ENCODE measurements around the gene NGEF.

NGEF gene

GRCh38 chr2:232873292-232873908 is 139.7 kb downstream of the NGEF start:
- Mint-ChIP-seq H3K9me3 (no peaks in the 10 kb centered on the region), H3K27me3 (ENCODE audit: low read depth) (peaks cover 32% of the 10 kb centered on the region), H3K4me3 (no peak overlapping the region), H3K36me3 (ENCODE audit: low read depth) (no peaks in the 10 kb centered on the region), H3K27ac (no peak overlapping the region), H3K4me1 (no peaks in the 10 kb centered on the region)
- no peak for TF ChIP-seq CTCF (IDR thresholded peaks at IDR 0.05; ENCODE audit: unreplicated experiment in 3 of 3)

DNA sequence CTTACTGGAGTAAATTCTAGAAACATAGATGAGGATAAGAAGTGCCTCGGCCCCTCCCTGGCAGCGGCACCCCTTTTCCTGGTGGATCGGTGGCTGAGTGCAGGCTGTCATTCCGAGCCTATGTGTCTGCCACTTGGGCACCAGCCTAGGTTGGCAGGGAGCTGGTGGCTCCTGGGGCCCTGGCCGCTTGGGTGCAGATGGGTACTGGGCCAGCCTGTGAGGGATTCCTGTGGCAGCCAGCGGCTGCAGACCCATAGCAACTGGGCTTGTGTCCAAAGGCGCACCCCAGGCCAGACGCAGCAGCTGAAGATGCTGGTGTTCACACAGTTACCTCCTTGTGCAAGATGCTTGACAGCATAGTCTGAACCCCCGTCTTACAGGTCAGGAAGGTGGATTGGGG is 140.2 kb downstream of the NGEF start:
- no peak for TF ChIP-seq CTCF (IDR thresholded peaks at IDR 0.05; ENCODE audit: unreplicated experiment in 3 of 3)
- peaks cover 27% of the 10 kb centered on the region for H3K27me3 Mint-ChIP-seq (ENCODE audit: low read depth)
- no peak overlapping the region for H3K4me3 Mint-ChIP-seq
- H3K36me3 Mint-ChIP-seq (ENCODE audit: low read depth), result no peaks in the 10 kb centered on the region
- H3K9me3 Mint-ChIP-seq, result no peaks in the 10 kb centered on the region
- H3K27ac Mint-ChIP-seq, result no peak overlapping the region
- no peaks in the 10 kb centered on the region for H3K4me1 Mint-ChIP-seq

DNA sequence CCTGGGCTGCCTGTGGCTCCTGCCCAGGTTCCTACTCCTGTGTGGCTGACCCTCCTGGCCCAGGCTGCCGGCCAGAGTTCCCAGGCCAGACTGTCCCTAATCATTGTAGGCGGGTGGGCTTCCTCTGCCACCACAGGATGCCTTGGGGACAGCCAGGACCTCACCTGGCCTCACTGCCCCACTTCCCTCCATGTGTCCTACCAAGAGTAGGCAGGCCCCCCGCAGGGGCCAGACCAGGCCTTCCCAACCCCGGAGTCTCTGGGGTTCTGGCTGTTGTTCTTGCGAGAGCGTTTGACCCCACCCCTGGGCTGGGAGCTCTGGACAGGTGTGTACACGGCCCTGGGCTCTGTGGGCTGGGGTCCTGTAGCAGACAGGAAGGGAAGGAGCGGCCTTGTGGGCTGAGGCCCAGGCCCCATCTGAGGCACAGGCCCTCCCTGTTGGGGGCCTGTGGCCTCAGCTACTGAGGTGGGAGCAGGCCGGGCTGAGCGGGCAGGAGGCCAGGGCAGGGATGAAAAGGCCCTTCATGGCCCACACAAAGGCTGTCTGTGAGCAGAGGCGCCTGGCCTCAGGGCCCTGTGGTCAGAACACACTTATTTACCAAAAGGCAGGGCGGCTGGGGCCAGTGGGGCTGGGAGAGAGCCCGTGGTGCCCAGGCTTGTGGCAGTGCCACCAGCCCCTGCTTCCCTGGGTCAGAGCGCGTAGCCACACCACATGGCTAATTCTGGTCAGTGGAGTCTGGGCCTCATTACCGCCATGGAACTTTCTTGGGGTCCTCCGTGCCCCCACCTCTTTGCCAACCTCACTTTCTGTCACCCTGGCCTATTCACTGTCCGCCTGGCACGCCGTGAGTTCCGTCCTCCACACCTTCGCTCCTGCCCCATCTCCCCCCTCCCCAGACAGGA is 141.0 kb downstream of the NGEF start:
- Mint-ChIP-seq H3K4me1 (no peaks in the 10 kb centered on the region), H3K4me3 (no peak overlapping the region), H3K9me3 (no peaks in the 10 kb centered on the region), H3K36me3 (ENCODE audit: low read depth) (no peaks in the 10 kb centered on the region), H3K27ac (no peak overlapping the region), H3K27me3 (ENCODE audit: low read depth) (peaks cover 19% of the 10 kb centered on the region)
- TF ChIP-seq CTCF (IDR thresholded peaks at IDR 0.05; ENCODE audit: unreplicated experiment in 3 of 3), result no peak

DNA sequence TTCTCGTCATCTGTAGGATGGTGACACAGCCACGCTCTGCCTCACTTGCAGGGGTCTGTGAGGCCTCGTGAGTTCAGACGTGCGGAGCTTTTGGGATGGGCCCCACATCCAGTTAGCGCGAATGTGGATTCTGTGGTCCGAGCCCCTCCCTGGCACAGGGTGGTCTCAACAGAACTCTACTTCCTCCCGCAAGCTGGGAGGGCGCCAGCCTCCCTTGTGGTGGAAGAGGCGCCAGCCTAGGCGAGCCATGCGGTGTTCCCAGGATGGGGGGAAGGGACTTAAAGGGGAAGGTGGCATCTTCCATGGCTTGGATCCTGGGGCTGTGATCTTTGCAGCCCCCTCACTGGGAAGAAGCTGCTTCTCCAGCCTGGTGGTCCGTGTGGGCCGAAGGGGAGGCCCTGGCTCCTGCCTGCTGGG is 141.6 kb downstream of the NGEF start:
- H3K4me3 Mint-ChIP-seq, result no peak overlapping the region
- H3K27me3 Mint-ChIP-seq (ENCODE audit: low read depth), result peaks cover 19% of the 10 kb centered on the region
- no peaks in the 10 kb centered on the region for H3K36me3 Mint-ChIP-seq (ENCODE audit: low read depth)
- no peaks in the 10 kb centered on the region for H3K9me3 Mint-ChIP-seq
- TF ChIP-seq CTCF (IDR thresholded peaks at IDR 0.05; ENCODE audit: unreplicated experiment in 3 of 3), result no peak
- H3K4me1 Mint-ChIP-seq, result no peaks in the 10 kb centered on the region
- no peak overlapping the region for H3K27ac Mint-ChIP-seq

- H3K27ac Mint-ChIP-seq, result no peak overlapping the region
- H3K27me3 Mint-ChIP-seq (ENCODE audit: low read depth), result peaks cover 19% of the 10 kb centered on the region
- TF ChIP-seq CTCF (IDR thresholded peaks at IDR 0.05; ENCODE audit: unreplicated experiment in 3 of 3), result no peak
- H3K36me3 Mint-ChIP-seq (ENCODE audit: low read depth), result no peaks in the 10 kb centered on the region
- H3K9me3 Mint-ChIP-seq, result no peaks in the 10 kb centered on the region
- no peak overlapping the region for H3K4me3 Mint-ChIP-seq
- H3K4me1 Mint-ChIP-seq, result no peaks in the 10 kb centered on the region
Measured at GRCh38 chr2:232870766-232871371, 142.2 kb downstream of the NGEF start.

Measured in nephron (organoid).